Lower leg skin (tissue), 3 donors: ENCODE measurements around the gene FTSJ3.
"Not testable (repeated sequence)": the region's sequence is repeated elsewhere in the genome, so short reads cannot be mapped to it uniquely, and the experiment has no call there.

Source experiments
- POLR2A ChIP-seq, 2 donors: fragments of 450-650 bp; IDR thresholded peaks; one replicate each; pipeline ENCODE4 v1.6.1; 2016 to 2017; ENCODE audit warnings: antibody characterized with exemption in 2 of 2, mild to moderate bottlenecking in 1 of 2, moderate library complexity in 1 of 2
- TF ChIP-seq, protein P1 (sequence below), 3 donors: fragments of 450-650 bp; IDR thresholded peaks; one replicate each; pipeline ENCODE4 v1.5.1; 2016; ENCODE audit warnings: antibody characterized with exemption in 3 of 3, mild to moderate bottlenecking in 3 of 3, moderate library complexity in 2 of 3

- TF ChIP-seq, protein P1, sequence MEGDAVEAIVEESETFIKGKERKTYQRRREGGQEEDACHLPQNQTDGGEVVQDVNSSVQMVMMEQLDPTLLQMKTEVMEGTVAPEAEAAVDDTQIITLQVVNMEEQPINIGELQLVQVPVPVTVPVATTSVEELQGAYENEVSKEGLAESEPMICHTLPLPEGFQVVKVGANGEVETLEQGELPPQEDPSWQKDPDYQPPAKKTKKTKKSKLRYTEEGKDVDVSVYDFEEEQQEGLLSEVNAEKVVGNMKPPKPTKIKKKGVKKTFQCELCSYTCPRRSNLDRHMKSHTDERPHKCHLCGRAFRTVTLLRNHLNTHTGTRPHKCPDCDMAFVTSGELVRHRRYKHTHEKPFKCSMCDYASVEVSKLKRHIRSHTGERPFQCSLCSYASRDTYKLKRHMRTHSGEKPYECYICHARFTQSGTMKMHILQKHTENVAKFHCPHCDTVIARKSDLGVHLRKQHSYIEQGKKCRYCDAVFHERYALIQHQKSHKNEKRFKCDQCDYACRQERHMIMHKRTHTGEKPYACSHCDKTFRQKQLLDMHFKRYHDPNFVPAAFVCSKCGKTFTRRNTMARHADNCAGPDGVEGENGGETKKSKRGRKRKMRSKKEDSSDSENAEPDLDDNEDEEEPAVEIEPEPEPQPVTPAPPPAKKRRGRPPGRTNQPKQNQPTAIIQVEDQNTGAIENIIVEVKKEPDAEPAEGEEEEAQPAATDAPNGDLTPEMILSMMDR (IDR thresholded peaks at IDR 0.05): not testable (repeated sequence)
- not testable (repeated sequence) for TF ChIP-seq POLR2A (IDR thresholded peaks at IDR 0.05)
These were observed 42.8 kb upstream of the FTSJ3 start for GRCh38 chr17:63870292-63870665.
